HUDEP-2 (cell line): Measurements from ENCODE around the gene C6orf89.
"Not testable (repeated sequence)": the region's sequence is repeated elsewhere in the genome, so short reads cannot be mapped to it uniquely, and the experiment has no call there.

ENCODE experiments used
- DNase-seq, 76 experiments: peaks; one replicate each; lab custom pipeline; 2025; ENCODE audit not compliant: unreplicated experiment in 76 of 76; lab: John Stamatoyannopoulos, UW

The C6orf89 gene

GRCh38 chr6:36917541-36918193, 31.9 kb downstream of the C6orf89 start:
- no peak for DNase-seq

GRCh38 chr6:36920049-36920448, 34.3 kb downstream of the C6orf89 start:
- DNase-seq: no peak

GRCh38 chr6:36920546-36920945, 34.8 kb downstream of the C6orf89 start:
- DNase-seq: no peak

- no peak for DNase-seq
Measured at GRCh38 chr6:36924131-36924530, 38.4 kb downstream of the C6orf89 start.

- DNase-seq: no peak
Measured at GRCh38 chr6:36924778-36925374, 39.1 kb downstream of the C6orf89 start.

GRCh38 chr6:36925809-36926208, 40.1 kb downstream of the C6orf89 start:
- no peak for DNase-seq

- DNase-seq: no peak
Measured at GRCh38 chr6:36926708-36927513, 41.2 kb downstream of the C6orf89 start.

- no peak for DNase-seq
Measured at GRCh38 chr6:36927691-36928546, 42.2 kb downstream of the C6orf89 start.

- no peak for DNase-seq
Measured at GRCh38 chr6:36928547-36928918, 42.8 kb downstream of the C6orf89 start.

GRCh38 chr6:36929152-36929551, 43.4 kb downstream of the C6orf89 start:
- DNase-seq: no peak

- DNase-seq: no peak
Measured at GRCh38 chr6:36929607-36930006, 43.9 kb downstream of the C6orf89 start.

GRCh38 chr6:36930483-36930882, 44.7 kb downstream of the C6orf89 start:
- no peak for DNase-seq

- no peak for DNase-seq
Measured at GRCh38 chr6:36933102-36933501, 47.4 kb downstream of the C6orf89 start.

- no peak for DNase-seq
Measured at GRCh38 chr6:36933519-36933918, 47.8 kb downstream of the C6orf89 start.

GRCh38 chr6:36934901-36935300, 49.1 kb downstream of the C6orf89 start:
- no peak for DNase-seq

- DNase-seq: no peak
Measured at GRCh38 chr6:36936824-36937223, 51.1 kb downstream of the C6orf89 start.

- no peak for DNase-seq
Measured at GRCh38 chr6:36937896-36938295, 52.1 kb downstream of the C6orf89 start.

GRCh38 chr6:36938536-36938935, 52.8 kb downstream of the C6orf89 start:
- DNase-seq: no peak

GRCh38 chr6:36939005-36939404, 53.3 kb downstream of the C6orf89 start:
- not testable (repeated sequence) for DNase-seq

GRCh38 chr6:36940027-36940426, 54.3 kb downstream of the C6orf89 start:
- no peak for DNase-seq

GRCh38 chr6:36941561-36941960, 55.8 kb downstream of the C6orf89 start:
- not testable (repeated sequence) for DNase-seq
